ENCODE results near the gene SENP7.

DNA sequence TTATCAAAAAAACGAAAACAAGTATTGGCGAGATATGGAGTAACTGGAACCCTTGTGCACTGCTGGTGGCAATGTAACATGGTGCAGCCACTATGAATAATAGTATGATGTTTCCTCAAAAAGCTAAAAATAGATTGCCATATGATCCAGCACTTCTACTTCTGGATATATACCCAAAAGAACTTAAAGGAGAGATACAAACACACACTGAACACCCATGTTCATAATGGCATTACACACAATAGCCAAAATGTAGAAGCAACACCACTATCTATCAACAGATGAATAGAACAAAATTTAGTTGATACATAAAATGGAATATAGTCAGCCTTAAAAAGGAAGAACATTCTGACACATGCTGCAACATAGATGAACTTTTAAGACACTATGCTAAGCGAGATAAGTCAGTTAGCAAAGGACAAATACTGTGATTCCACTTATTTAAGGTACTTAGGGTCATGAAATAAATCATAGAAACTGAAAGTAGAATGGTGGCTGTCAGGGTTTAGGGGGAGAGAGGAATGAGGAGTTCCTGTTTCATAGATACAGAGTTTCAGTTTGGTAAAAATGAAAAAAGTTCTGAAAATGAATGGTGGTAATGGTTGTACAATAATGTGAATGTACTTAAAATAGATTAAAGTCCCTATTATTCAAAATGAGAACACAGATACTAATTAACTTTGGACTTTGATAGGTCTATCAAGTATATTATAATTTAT, 133.2 kb downstream of the SENP7 start:
- no peak for TF ChIP-seq EZH2 (IDR thresholded peaks at IDR 0.05)
- TF ChIP-seq, protein P1, sequence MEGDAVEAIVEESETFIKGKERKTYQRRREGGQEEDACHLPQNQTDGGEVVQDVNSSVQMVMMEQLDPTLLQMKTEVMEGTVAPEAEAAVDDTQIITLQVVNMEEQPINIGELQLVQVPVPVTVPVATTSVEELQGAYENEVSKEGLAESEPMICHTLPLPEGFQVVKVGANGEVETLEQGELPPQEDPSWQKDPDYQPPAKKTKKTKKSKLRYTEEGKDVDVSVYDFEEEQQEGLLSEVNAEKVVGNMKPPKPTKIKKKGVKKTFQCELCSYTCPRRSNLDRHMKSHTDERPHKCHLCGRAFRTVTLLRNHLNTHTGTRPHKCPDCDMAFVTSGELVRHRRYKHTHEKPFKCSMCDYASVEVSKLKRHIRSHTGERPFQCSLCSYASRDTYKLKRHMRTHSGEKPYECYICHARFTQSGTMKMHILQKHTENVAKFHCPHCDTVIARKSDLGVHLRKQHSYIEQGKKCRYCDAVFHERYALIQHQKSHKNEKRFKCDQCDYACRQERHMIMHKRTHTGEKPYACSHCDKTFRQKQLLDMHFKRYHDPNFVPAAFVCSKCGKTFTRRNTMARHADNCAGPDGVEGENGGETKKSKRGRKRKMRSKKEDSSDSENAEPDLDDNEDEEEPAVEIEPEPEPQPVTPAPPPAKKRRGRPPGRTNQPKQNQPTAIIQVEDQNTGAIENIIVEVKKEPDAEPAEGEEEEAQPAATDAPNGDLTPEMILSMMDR (IDR thresholded peaks at IDR 0.05): no peak
